OCI-LY7 (cell line): ENCODE results near the gene EML6. TPM values are rescaled to one million over a fixed set of nuclear protein-coding genes. Genes with fewer than 3 reads are reported as not detected.

Experiments
- BruUV-seq: library from RNA; stranded (reverse); fragments of 400-500 nt; replicated peaks from 2 replicates; lab custom pipeline; 2021; lab: Mats Ljungman, UMichigan
- CTCF ChIA-PET: fragments of 300-600 bp; sonication (Branson Sonifier 250); formaldehyde crosslinking; loops from one replicate; lab custom pipeline; 2022; ENCODE audit warnings: antibody characterized with exemption; ENCODE audit not compliant: unreplicated experiment; lab: Charles Lee
- POLR2A ChIA-PET: fragments of 300-600 bp; sonication (Branson Sonifier 250); formaldehyde crosslinking; loops from one replicate; lab custom pipeline; 2022; ENCODE audit warnings: antibody characterized with exemption; lab: Charles Lee
- DNase-seq: peaks from one replicate; pipeline ENCODE4 v3.0.0-alpha.2; 2015; ENCODE audit warnings: low spot score
- H2AFZ ChIP-seq: fragments of 200-600 bp; sonication (generic), shearing (Covaris generic); 2 replicates; pipeline ENCODE4 v1.6.1; 2014; ENCODE audit warnings: mild to moderate bottlenecking, antibody characterized with exemption, low read length, moderate library complexity
- H3K27ac ChIP-seq: fragments of 200-600 bp; sonication (generic); 2 replicates; pipeline ENCODE4 v1.5.1; 2014; ENCODE audit warnings: mixed run types, low read depth, mild to moderate bottlenecking, moderate library complexity, low read length, inconsistent platforms; ENCODE audit not compliant: poor library complexity, severe bottlenecking
- H3K36me3 ChIP-seq: fragments of 200-600 bp; sonication (generic); 2 replicates; pipeline ENCODE4 v1.6.1; 2014; ENCODE audit warnings: mild to moderate bottlenecking, antibody characterized with exemption, low read length, moderate library complexity, mixed read lengths; ENCODE audit not compliant: insufficient read depth
- H3K4me1 ChIP-seq: fragments of 200-600 bp; sonication (generic); 2 replicates; pipeline ENCODE4 v1.5.1; 2014; ENCODE audit warnings: mild to moderate bottlenecking, low read length; ENCODE audit not compliant: insufficient read depth, poor library complexity, severe bottlenecking
- H3K4me2 ChIP-seq: fragments of 200-600 bp; sonication (generic); 2 replicates; pipeline ENCODE4 v1.6.1; 2014; ENCODE audit warnings: mild to moderate bottlenecking, low read length
- H3K4me3 ChIP-seq: fragments of 200-600 bp; sonication (generic); 2 replicates; pipeline ENCODE4 v1.5.1; 2014; ENCODE audit warnings: mild to moderate bottlenecking, low read depth, low read length; ENCODE audit not compliant: poor library complexity, severe bottlenecking
- H3K79me2 ChIP-seq: fragments of 200-600 bp; sonication (generic); 2 replicates; pipeline ENCODE4 v1.6.1; 2016; ENCODE audit warnings: low read depth, mild to moderate bottlenecking, low read length, moderate library complexity, mixed read lengths; ENCODE audit not compliant: insufficient read depth
- H3K9me2 ChIP-seq: fragments of 200-600 bp; sonication (generic); 2 replicates; pipeline ENCODE4 v1.6.1; 2016; ENCODE audit warnings: mild to moderate bottlenecking, low read length, mixed read lengths; ENCODE audit not compliant: insufficient read depth
- H3K9me3 ChIP-seq: fragments of 200-600 bp; sonication (generic); 2 replicates; pipeline ENCODE4 v1.6.1; 2014; ENCODE audit warnings: mild to moderate bottlenecking, mixed run types, low read length, mixed read lengths
- H4K20me1 ChIP-seq: fragments of 200-600 bp; sonication (generic); 2 replicates; pipeline ENCODE4 v1.6.1; 2014; ENCODE audit warnings: mild to moderate bottlenecking, antibody characterized with exemption, low read length, moderate library complexity, mixed read lengths; ENCODE audit not compliant: insufficient read depth
- EZH2phosphoT487 ChIP-seq: fragments of 200-600 bp; sonication (generic); IDR thresholded peaks from 2 replicates; pipeline ENCODE4 v1.6.1; 2018; ENCODE audit warnings: low read depth, borderline replicate concordance, mild to moderate bottlenecking, mixed run types, antibody characterized with exemption, low read length, moderate library complexity, mixed read lengths
- intact Hi-C: fragments of 100-400 bp; cut with micrococcal nuclease; formaldehyde crosslinking; loops from one replicate; pipeline ENCODE4 v1.10.0; 2022; ENCODE audit not compliant: unreplicated experiment
- total RNA-seq, 2 experiments: library from RNA; depleted of rRNA in 1 of 2; stranded (reverse); fragments of >200 nt in 1 of 2; shearing (Covaris generic) in 1 of 2; gene quantifications; 2 replicates each; pipeline ENCODE4 v1.2.3, GENCODE V29; 2014 to 2022
- TF ChIP-seq, protein P1 (sequence below): fragments of 200-600 bp; sonication (generic); conservative IDR thresholded peaks from 2 replicates; pipeline ENCODE4 v1.5.1; 2014; ENCODE audit warnings: mild to moderate bottlenecking, antibody characterized with exemption, low read length, moderate library complexity, mixed read lengths

EML6 gene
- total RNA-seq, 2 experiments from 2014 or later = 310 to 367 TPM

DNA sequence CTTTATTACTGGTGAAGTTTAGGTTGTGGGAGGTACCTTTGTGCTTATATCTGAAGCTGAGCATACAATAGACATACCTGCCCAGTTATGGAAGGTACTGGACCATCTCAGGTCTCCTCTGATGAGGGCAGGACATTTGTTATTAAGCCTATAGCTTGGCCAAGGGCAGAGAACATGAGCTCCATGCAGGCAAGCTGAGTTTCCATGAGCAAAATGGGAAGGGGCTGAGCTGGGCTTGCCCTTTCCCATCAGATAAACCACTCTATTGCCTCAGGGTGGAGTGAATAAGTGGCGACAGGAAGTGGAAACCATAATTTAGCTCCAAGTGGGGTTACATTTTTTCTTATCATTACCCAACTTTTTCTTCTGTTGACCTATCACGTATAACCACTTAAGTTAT lies 39.9 kb upstream of the EML6 start:
- POLR2A ChIA-PET = interaction anchor here (0.6 to 1.9 kb wide), 5 partner anchors 11 to 141 kb away, joined by 3 to 9 read pairs (median 5); no protein-coding TSS in a partner anchor
- no peak overlapping the region for H3K27ac ChIP-seq
- no peaks in the 10 kb centered on the region for H3K9me3 ChIP-seq
- no peak overlapping the region for H2AFZ ChIP-seq
- BruUV-seq = no TSS peak
- no peak overlapping the region for H3K4me2 ChIP-seq
- intact Hi-C loops = no loop called here
- H3K4me3 ChIP-seq = no peak overlapping the region
- H3K79me2 ChIP-seq = no peaks in the 10 kb centered on the region
- DNase-seq = no peak
- H4K20me1 ChIP-seq = no peaks in the 10 kb centered on the region
- CTCF ChIA-PET = interaction anchor here (0.6 to 1.3 kb wide), 2 partner anchors 18 to 174 kb away, joined by 3 to 5 read pairs; no protein-coding TSS in a partner anchor
- no peaks in the 10 kb centered on the region for H3K9me2 ChIP-seq
- peaks cover 16% of the 10 kb centered on the region for H3K4me1 ChIP-seq
- H3K36me3 ChIP-seq = no peaks in the 10 kb centered on the region
- no peak for TF ChIP-seq EZH2phosphoT487
- TF ChIP-seq, protein P1, sequence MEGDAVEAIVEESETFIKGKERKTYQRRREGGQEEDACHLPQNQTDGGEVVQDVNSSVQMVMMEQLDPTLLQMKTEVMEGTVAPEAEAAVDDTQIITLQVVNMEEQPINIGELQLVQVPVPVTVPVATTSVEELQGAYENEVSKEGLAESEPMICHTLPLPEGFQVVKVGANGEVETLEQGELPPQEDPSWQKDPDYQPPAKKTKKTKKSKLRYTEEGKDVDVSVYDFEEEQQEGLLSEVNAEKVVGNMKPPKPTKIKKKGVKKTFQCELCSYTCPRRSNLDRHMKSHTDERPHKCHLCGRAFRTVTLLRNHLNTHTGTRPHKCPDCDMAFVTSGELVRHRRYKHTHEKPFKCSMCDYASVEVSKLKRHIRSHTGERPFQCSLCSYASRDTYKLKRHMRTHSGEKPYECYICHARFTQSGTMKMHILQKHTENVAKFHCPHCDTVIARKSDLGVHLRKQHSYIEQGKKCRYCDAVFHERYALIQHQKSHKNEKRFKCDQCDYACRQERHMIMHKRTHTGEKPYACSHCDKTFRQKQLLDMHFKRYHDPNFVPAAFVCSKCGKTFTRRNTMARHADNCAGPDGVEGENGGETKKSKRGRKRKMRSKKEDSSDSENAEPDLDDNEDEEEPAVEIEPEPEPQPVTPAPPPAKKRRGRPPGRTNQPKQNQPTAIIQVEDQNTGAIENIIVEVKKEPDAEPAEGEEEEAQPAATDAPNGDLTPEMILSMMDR = no peak

DNA sequence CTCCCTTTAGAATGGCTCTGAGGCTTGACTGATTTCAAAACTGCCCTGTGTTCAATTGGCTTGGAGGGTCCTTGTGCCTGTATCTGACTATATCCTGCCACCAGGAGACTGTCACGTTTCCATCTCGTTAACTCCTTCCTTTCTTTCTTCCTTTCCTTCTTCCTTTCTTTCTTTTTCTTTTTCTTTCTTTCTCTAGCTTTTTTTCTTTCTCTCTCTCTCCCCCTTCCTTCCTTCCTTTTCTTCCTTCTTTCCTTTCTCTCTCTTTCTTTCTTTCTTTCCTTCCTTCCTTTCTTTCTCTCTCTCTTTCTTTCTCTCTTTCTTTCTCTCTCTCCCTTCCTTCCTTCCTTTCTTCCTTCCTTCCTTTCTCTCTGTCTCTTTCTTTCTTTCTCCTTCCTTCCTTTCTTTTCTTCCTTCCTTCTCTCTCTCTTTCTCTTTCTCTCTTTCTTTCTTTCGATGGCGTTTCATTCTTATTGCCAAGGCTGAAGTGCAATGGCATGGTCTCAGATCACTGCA lies 38.1 kb upstream of the EML6 start:
- Histone ChIP-seq H3K4me1 (peaks cover 8% of the 10 kb centered on the region), H3K4me3 (no peak overlapping the region), H3K79me2 (no peaks in the 10 kb centered on the region), H3K27ac (no peak overlapping the region), H4K20me1 (no peaks in the 10 kb centered on the region), H2AFZ (no peak overlapping the region), H3K9me3 (no peaks in the 10 kb centered on the region), H3K36me3 (no peaks in the 10 kb centered on the region), H3K9me2 (no peaks in the 10 kb centered on the region), H3K4me2 (no peak overlapping the region)
- no peak for DNase-seq
- no TSS peak for BruUV-seq
- intact Hi-C loops = no loop called here
- POLR2A ChIA-PET = interaction anchor here (0.9 kb wide), 1 partner anchor 12 kb away, joined by 3 read pairs; no protein-coding TSS in a partner anchor
- TF ChIP-seq EZH2phosphoT487 = no peak
- TF ChIP-seq, protein P1 = no peak
- CTCF ChIA-PET = no interaction called here

- Histone ChIP-seq H3K27ac (no peak overlapping the region), H3K4me2 (no peak overlapping the region), H3K9me2 (no peaks in the 10 kb centered on the region), H3K36me3 (no peaks in the 10 kb centered on the region), H3K4me3 (no peak overlapping the region), H4K20me1 (no peaks in the 10 kb centered on the region), H3K79me2 (no peaks in the 10 kb centered on the region), H3K9me3 (no peaks in the 10 kb centered on the region), H2AFZ (no peak overlapping the region), H3K4me1 (no peaks in the 10 kb centered on the region)
- BruUV-seq = no TSS peak
- intact Hi-C loops = no loop called here
- TF ChIP-seq EZH2phosphoT487 = no peak
- TF ChIP-seq, protein P1 = no peak
- ChIA-PET CTCF (no interaction called here), POLR2A (interaction anchor here (1.2 kb wide), 1 partner anchor 11 kb away, joined by 3 read pairs; no protein-coding TSS in a partner anchor)
- DNase-seq = no peak
These were observed 35.8 kb upstream of the EML6 start for GRCh38 chr2:54687595-54688152.
